Measurements from ENCODE around the gene ADAM12. TPM values are rescaled to one million over a fixed set of nuclear protein-coding genes. Genes with fewer than 3 reads are reported as not detected.

The ADAM12 gene
- polyA plus RNA-seq, 1 donor from 2014 or later = 0.09 TPM

DNA sequence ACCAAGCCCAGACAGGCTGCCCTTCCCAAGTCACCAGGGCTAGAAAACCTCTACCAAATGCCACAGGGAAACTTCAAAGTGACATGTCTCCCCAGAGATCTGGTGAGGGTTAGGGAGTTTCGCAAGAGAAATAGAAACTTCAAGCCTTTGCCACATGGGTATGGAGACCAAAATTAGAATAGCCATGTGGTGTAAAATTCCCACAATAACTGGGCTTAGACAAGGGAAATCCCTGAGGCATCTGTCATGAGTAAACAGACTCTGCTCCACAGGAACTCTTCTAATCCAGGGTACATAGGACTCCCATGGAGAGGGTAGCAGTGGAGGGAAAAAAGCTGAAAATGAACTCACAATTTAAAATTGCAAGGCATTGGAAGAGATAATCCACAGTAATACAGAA lies 14.3 kb downstream of the ADAM12 start:
- H4K20me1 ChIP-seq (ENCODE audit: insufficient read depth) = no peaks in the 10 kb centered on the region
- H3K27me3 ChIP-seq (ENCODE audit: insufficient read depth, low read depth, low read length) = no peaks in the 10 kb centered on the region
- H3K79me2 ChIP-seq (replicated peaks; ENCODE audit: insufficient read depth, low read length) = no peaks in the 10 kb centered on the region
- no peaks in the 10 kb centered on the region for H3F3A ChIP-seq (ENCODE audit: insufficient read depth, low read length, poor library complexity, severe bottlenecking)
- H3K4me2 ChIP-seq (ENCODE audit: low read length) = no peak overlapping the region
- no peak overlapping the region for H3K9ac ChIP-seq (ENCODE audit: low read length)
- no peak overlapping the region for H3K27ac ChIP-seq (ENCODE audit: low read length)
- no peaks in the 10 kb centered on the region for H3K9me3 ChIP-seq (ENCODE audit: low read length)
- H3K4me3 ChIP-seq (ENCODE audit: low read length) = no peak overlapping the region
- H3K9me2 ChIP-seq (ENCODE audit: insufficient read depth, low read length) = no peaks in the 10 kb centered on the region
- no peaks in the 10 kb centered on the region for H3K36me3 ChIP-seq (ENCODE audit: insufficient read depth, low read length)
- no peak overlapping the region for H2AFZ ChIP-seq (ENCODE audit: low read depth, low read length)
- no peak for TF ChIP-seq EZH2 (IDR thresholded peaks at IDR 0.05; ENCODE audit: borderline replicate concordance, insufficient read depth, low read length, poor library complexity, severe bottlenecking)
- TF ChIP-seq SMC3 (conservative IDR thresholded peaks at IDR 0.05; ENCODE audit: poor library complexity) = no peak
- no peak for TF ChIP-seq MXI1 (conservative IDR thresholded peaks at IDR 0.05; ENCODE audit: poor library complexity, severe bottlenecking)
- no peak for TF ChIP-seq TAF1 (IDR thresholded peaks at IDR 0.05; ENCODE audit: low read depth)
- no peak for TF ChIP-seq POLR2AphosphoS5 (IDR thresholded peaks at IDR 0.05)
- no peak for TF ChIP-seq EP300 (conservative IDR thresholded peaks at IDR 0.05; ENCODE audit: poor library complexity, severe bottlenecking)
- no peak for TF ChIP-seq RAD21 (conservative IDR thresholded peaks at IDR 0.05)
- no peak for TF ChIP-seq CTCF (IDR thresholded peaks at IDR 0.05; ENCODE audit: poor library complexity, severe bottlenecking)
- TF ChIP-seq, protein P1, sequence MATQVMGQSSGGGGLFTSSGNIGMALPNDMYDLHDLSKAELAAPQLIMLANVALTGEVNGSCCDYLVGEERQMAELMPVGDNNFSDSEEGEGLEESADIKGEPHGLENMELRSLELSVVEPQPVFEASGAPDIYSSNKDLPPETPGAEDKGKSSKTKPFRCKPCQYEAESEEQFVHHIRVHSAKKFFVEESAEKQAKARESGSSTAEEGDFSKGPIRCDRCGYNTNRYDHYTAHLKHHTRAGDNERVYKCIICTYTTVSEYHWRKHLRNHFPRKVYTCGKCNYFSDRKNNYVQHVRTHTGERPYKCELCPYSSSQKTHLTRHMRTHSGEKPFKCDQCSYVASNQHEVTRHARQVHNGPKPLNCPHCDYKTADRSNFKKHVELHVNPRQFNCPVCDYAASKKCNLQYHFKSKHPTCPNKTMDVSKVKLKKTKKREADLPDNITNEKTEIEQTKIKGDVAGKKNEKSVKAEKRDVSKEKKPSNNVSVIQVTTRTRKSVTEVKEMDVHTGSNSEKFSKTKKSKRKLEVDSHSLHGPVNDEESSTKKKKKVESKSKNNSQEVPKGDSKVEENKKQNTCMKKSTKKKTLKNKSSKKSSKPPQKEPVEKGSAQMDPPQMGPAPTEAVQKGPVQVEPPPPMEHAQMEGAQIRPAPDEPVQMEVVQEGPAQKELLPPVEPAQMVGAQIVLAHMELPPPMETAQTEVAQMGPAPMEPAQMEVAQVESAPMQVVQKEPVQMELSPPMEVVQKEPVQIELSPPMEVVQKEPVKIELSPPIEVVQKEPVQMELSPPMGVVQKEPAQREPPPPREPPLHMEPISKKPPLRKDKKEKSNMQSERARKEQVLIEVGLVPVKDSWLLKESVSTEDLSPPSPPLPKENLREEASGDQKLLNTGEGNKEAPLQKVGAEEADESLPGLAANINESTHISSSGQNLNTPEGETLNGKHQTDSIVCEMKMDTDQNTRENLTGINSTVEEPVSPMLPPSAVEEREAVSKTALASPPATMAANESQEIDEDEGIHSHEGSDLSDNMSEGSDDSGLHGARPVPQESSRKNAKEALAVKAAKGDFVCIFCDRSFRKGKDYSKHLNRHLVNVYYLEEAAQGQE (IDR thresholded peaks at IDR 0.05; ENCODE audit: borderline replicate concordance) = no peak

DNA sequence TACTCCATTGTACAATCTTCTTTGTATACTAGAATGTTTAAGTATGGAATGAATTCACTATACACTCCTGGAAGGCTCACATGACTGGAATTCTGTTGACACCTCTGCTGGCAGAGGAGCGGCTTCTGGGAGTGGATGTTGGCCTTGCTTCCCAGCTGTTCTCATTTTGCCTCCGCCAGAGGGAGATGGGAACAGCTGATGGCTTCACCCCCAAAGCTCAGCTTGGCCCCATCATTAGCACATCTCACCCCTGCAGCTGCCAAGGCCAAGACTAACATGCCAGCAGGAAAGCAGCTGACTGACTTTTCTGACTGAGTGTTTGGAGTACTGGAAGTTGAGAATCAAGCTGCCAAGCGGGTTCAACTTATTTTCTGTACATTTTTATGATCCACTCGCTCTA lies 15.1 kb downstream of the ADAM12 start:
- no peaks in the 10 kb centered on the region for H3F3A ChIP-seq (ENCODE audit: insufficient read depth, low read length, poor library complexity, severe bottlenecking)
- H3K4me2 ChIP-seq (ENCODE audit: low read length) = no peak overlapping the region
- TF ChIP-seq RAD21 (conservative IDR thresholded peaks at IDR 0.05) (no peak), MXI1 (conservative IDR thresholded peaks at IDR 0.05; ENCODE audit: poor library complexity, severe bottlenecking) (no peak), TAF1 (IDR thresholded peaks at IDR 0.05; ENCODE audit: low read depth) (no peak), CTCF (IDR thresholded peaks at IDR 0.05; ENCODE audit: poor library complexity, severe bottlenecking) (no peak), EZH2 (IDR thresholded peaks at IDR 0.05; ENCODE audit: borderline replicate concordance, insufficient read depth, low read length, poor library complexity, severe bottlenecking) (no peak), EP300 (conservative IDR thresholded peaks at IDR 0.05; ENCODE audit: poor library complexity, severe bottlenecking) (no peak), SMC3 (conservative IDR thresholded peaks at IDR 0.05; ENCODE audit: poor library complexity) (no peak), POLR2AphosphoS5 (IDR thresholded peaks at IDR 0.05) (no peak)
- TF ChIP-seq, protein P1 (IDR thresholded peaks at IDR 0.05; ENCODE audit: borderline replicate concordance) = no peak
- H3K9ac ChIP-seq (ENCODE audit: low read length) = no peak overlapping the region
- no peak overlapping the region for H3K27ac ChIP-seq (ENCODE audit: low read length)
- H3K9me3 ChIP-seq (ENCODE audit: low read length) = no peaks in the 10 kb centered on the region
- no peak overlapping the region for H3K4me3 ChIP-seq (ENCODE audit: low read length)
- H2AFZ ChIP-seq (ENCODE audit: low read depth, low read length) = no peak overlapping the region
- H4K20me1 ChIP-seq (ENCODE audit: insufficient read depth) = no peaks in the 10 kb centered on the region
- no peaks in the 10 kb centered on the region for H3K36me3 ChIP-seq (ENCODE audit: insufficient read depth, low read length)
- H3K9me2 ChIP-seq (ENCODE audit: insufficient read depth, low read length) = no peaks in the 10 kb centered on the region
- H3K79me2 ChIP-seq (replicated peaks; ENCODE audit: insufficient read depth, low read length) = no peaks in the 10 kb centered on the region
- no peaks in the 10 kb centered on the region for H3K27me3 ChIP-seq (ENCODE audit: insufficient read depth, low read depth, low read length)
